SU-DHL-6 (cell line): ENCODE data around the gene TMEM130.

Source experiments
- CTCF ChIP-seq: fragments of 200-600 bp; sonication (generic); IDR thresholded peaks from one replicate; pipeline ENCODE4 v1.5.1; 2017; ENCODE audit warnings: antibody characterized with exemption, mild to moderate bottlenecking, low read length, moderate library complexity; ENCODE audit not compliant: insufficient read depth, poor library complexity, severe bottlenecking
- EZH2phosphoT487 ChIP-seq: fragments of 200-600 bp; sonication (generic), shearing (Covaris generic); conservative IDR thresholded peaks from 2 replicates; pipeline ENCODE4 v1.6.1; 2018; ENCODE audit warnings: mild to moderate bottlenecking, antibody characterized with exemption, low read length, moderate library complexity, mixed read lengths

- TF ChIP-seq CTCF = no peak
- TF ChIP-seq EZH2phosphoT487 = no peak
Measured at GRCh38 chr7:98870121-98870651, 372 bp upstream of the TMEM130 start.
